ENCODE results near the gene CLOCK. TPM values are rescaled to one million over a fixed set of nuclear protein-coding genes. Genes with fewer than 3 reads are reported as not detected.

Gene CLOCK
- polyA plus RNA-seq, 2 of the 4 experiments (the other 2 are of a cell fraction): 6.6 to 14.2 TPM

GRCh38 chr4:55466001-55466400, 80.7 kb downstream of the CLOCK start:
- Histone ChIP-seq H3K4me1 (peaks cover 9% of the 10 kb centered on the region; the same call in 2 of the 3 replicates), H3K4me3 (no peak overlapping the region), H3K4me2 (no peak overlapping the region), H3K9me3 (no peaks in the 10 kb centered on the region), H3K27ac (no peak overlapping the region)
- POLR2A ChIA-PET: no interaction called here
- 95% methylated on average over 3 of the region's 3 CpGs for WGBS (ENCODE audit: missing lambda C conversion rate)
- DNase-seq (ENCODE audit: low read depth in 1 of 2, low spot score in 1 of 2): no peak
- no peak for TF ChIP-seq EHF (CRISPR knock-in tag; IDR thresholded peaks at IDR 0.05)
- no peak for TF ChIP-seq NPAS2 (CRISPR knock-in tag; IDR thresholded peaks at IDR 0.05; ENCODE audit: borderline replicate concordance)
- no peak for TF ChIP-seq HES2 (IDR thresholded peaks at IDR 0.05)
- TF ChIP-seq E2F6 (IDR thresholded peaks at IDR 0.05; ENCODE audit: borderline replicate concordance, low read depth): no peak
- TF ChIP-seq PHF8 (IDR thresholded peaks at IDR 0.05; ENCODE audit: borderline replicate concordance, low read depth): no peak
- TF ChIP-seq ESRRA (IDR thresholded peaks at IDR 0.05; ENCODE audit: borderline replicate concordance, low read length): no peak
- TF ChIP-seq BHLHE40 (IDR thresholded peaks at IDR 0.05; ENCODE audit: low read depth, low read length): no peak
- TF ChIP-seq, protein P1, sequence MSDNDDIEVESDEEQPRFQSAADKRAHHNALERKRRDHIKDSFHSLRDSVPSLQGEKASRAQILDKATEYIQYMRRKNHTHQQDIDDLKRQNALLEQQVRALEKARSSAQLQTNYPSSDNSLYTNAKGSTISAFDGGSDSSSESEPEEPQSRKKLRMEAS (IDR thresholded peaks at IDR 0.05): no peak
- TF ChIP-seq, protein P2, sequence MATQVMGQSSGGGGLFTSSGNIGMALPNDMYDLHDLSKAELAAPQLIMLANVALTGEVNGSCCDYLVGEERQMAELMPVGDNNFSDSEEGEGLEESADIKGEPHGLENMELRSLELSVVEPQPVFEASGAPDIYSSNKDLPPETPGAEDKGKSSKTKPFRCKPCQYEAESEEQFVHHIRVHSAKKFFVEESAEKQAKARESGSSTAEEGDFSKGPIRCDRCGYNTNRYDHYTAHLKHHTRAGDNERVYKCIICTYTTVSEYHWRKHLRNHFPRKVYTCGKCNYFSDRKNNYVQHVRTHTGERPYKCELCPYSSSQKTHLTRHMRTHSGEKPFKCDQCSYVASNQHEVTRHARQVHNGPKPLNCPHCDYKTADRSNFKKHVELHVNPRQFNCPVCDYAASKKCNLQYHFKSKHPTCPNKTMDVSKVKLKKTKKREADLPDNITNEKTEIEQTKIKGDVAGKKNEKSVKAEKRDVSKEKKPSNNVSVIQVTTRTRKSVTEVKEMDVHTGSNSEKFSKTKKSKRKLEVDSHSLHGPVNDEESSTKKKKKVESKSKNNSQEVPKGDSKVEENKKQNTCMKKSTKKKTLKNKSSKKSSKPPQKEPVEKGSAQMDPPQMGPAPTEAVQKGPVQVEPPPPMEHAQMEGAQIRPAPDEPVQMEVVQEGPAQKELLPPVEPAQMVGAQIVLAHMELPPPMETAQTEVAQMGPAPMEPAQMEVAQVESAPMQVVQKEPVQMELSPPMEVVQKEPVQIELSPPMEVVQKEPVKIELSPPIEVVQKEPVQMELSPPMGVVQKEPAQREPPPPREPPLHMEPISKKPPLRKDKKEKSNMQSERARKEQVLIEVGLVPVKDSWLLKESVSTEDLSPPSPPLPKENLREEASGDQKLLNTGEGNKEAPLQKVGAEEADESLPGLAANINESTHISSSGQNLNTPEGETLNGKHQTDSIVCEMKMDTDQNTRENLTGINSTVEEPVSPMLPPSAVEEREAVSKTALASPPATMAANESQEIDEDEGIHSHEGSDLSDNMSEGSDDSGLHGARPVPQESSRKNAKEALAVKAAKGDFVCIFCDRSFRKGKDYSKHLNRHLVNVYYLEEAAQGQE (IDR thresholded peaks at IDR 0.05): no peak
- TF ChIP-seq RCOR1 (IDR thresholded peaks at IDR 0.05; ENCODE audit: low read depth, low read length): no peak
- FAIRE-seq: no peak
- CTCF ChIA-PET: no interaction called here
- no peak for ATAC-seq

GRCh38 chr4:55458611-55459010, 88.1 kb downstream of the CLOCK start:
- ChIA-PET POLR2A (no interaction called here), CTCF (no interaction called here)
- no peak for DNase-seq (ENCODE audit: low read depth in 1 of 2, low spot score in 1 of 2)
- no peak overlapping the region for H3K27ac ChIP-seq
- TF ChIP-seq USF2 (IDR thresholded peaks at IDR 0.05): no peak
- TF ChIP-seq ESRRA (IDR thresholded peaks at IDR 0.05; ENCODE audit: borderline replicate concordance, low read length): no peak
- no peak for TF ChIP-seq HOXB13 (CRISPR knock-in tag; IDR thresholded peaks at IDR 0.05; ENCODE audit: low read depth)
- TF ChIP-seq ZSCAN20 (CRISPR knock-in tag; IDR thresholded peaks at IDR 0.05): no peak
- no peak for TF ChIP-seq HDAC2 (IDR thresholded peaks at IDR 0.05)
- no peak for TF ChIP-seq RARB (CRISPR knock-in tag; IDR thresholded peaks at IDR 0.05)
- no peak for TF ChIP-seq NR3C1 (IDR thresholded peaks at IDR 0.05)
- TF ChIP-seq SREBF2 (IDR thresholded peaks at IDR 0.05): no peak
- no peak for TF ChIP-seq SMC3 (IDR thresholded peaks at IDR 0.05)
- TF ChIP-seq, protein P2 (IDR thresholded peaks at IDR 0.05): no peak
- TF ChIP-seq, protein P1 (IDR thresholded peaks at IDR 0.05): no peak
- TF ChIP-seq TFCP2L1 (CRISPR knock-in tag; IDR thresholded peaks at IDR 0.05): no peak
- no peak for TF ChIP-seq CBX2 (IDR thresholded peaks at IDR 0.05; ENCODE audit: borderline replicate concordance, low read depth)
- no peak for TF ChIP-seq HEYL (CRISPR knock-in tag; IDR thresholded peaks at IDR 0.05)
- TF ChIP-seq HES2 (IDR thresholded peaks at IDR 0.05): no peak
- H3K9me3 ChIP-seq: no peaks in the 10 kb centered on the region
- WGBS (ENCODE audit: missing lambda C conversion rate): 58% methylated on average over 2 of the region's 2 CpGs
- H3K4me2 ChIP-seq: no peak overlapping the region
- ATAC-seq: no peak
- H3K4me3 ChIP-seq: no peak overlapping the region
- no peaks in the 10 kb centered on the region for H3K4me1 ChIP-seq
- FAIRE-seq: no peak
